C4-2B (cell line): ENCODE results near the gene IRAK1.

Source experiments
- H3K27ac ChIP-seq: fragments of 450-650 bp; 2 replicates; pipeline ENCODE4 v1.5.1; 2017
- CTCF ChIP-seq: fragments of 450-650 bp; conservative IDR thresholded peaks from 2 replicates; pipeline ENCODE4 v1.5.1; 2017; ENCODE audit warnings: mild to moderate bottlenecking
- ZFX ChIP-seq: fragments of 450-650 bp; IDR thresholded peaks from 2 replicates; pipeline ENCODE4 v1.6.1; 2017

The IRAK1 gene

GRCh38 chrX:153992180-153992579, 27.5 kb downstream of the IRAK1 start:
- TF ChIP-seq ZFX = no peak
- no peak for TF ChIP-seq CTCF
- no peak overlapping the region for H3K27ac ChIP-seq

DNA sequence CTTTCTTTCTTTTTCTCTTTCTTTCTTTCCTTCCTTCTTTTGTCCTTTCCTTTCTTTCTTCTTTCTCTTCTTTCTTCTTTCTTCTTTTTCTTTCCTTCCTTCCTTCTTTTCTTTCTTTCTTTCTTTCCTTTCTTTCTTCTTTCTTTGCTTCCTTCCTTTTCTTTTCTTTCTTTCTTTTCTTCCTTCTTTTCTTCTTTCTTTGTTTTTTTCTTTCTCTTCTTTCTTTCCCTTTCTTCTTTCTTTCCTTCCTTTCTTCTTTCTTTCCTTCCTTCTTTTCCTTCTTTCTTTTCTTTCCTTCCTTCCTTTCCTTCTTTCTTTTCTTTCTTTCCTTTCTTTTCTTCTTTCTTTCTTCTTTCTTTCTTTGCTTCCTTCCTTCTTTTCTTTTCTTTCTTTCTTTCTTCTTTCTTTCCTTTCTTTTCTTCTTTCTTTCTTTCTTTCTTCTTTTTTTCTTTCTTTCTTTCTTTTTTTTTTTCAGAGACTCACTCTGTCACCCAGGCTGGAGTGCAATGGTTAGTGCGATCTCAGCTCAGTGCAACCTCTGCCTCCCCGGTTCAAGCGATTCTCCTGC, 28.6 kb downstream of the IRAK1 start:
- no peak for TF ChIP-seq CTCF
- no peak for TF ChIP-seq ZFX
- no peak overlapping the region for H3K27ac ChIP-seq

- no peak overlapping the region for H3K27ac ChIP-seq
- TF ChIP-seq CTCF = no peak
- TF ChIP-seq ZFX = no peak
Measured at GRCh38 chrX:153989973-153990655, 29.6 kb downstream of the IRAK1 start.

DNA sequence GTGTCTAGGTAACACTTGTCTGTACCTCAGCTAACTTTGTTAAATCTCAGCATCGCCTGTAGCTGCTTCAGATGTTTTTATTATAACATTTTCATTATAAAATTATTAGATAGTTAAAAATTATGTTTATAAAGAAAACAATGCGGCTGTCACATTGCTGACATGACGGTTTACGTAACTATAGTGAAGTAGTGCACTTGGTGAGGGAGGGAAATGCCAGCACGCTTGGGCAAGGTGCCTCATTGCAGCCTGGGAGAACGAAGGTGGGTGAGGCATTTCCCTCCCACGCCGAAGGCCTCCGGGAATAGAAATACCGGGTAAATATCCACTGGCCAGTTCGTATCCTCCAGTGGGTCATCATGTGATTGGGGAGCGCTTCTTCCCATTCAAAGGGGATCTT, 31.2 kb downstream of the IRAK1 start:
- no peak overlapping the region for H3K27ac ChIP-seq

DNA sequence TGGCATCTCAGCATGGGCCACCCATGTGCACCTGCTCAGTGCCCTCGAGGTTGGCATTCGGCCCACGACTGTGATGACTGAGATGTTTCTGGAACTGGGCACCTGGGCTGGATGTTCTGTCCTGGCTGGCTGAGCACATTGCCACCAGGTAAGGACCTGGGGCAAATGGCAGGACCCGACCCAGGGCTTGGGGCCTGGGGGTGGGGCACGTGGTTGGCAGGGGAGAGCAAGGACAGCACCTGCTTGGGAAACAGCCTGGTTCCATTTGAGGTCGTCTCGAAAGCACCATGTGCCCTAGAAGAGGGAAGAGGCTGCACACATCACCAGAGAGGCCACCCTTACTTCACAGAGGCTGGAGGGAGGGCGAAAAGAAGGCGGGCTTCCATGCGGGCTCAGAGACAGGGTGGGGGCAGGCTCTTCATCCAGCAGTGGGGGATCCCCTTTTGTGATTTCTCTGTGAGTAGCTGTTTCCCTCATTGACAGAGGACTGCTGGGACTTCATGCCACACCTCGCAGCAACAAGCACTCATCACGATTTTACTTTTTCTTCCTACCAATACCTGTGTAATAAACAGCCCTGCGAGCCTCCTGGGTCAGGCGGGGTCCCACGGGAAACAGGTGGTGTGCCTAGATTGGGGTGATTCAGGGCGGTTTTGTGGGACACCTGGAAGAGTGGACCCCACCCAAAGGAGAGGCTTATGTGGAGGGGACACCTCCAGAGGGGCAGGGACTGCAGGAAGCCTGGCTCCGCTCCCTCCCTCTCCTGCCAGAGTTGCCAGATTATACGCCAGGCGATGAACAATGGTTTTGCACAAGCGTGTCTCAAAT, 35.1 kb downstream of the IRAK1 start:
- no peak overlapping the region for H3K27ac ChIP-seq
- TF ChIP-seq ZFX = no peak
- TF ChIP-seq CTCF = no peak

More for the DNA sequence above, 31.2 kb downstream of the IRAK1 start:
- TF ChIP-seq ZFX (no peak), CTCF (no peak)

- no peak for TF ChIP-seq CTCF
- no peak for TF ChIP-seq ZFX
- no peak overlapping the region for H3K27ac ChIP-seq
Measured at GRCh38 chrX:153983321-153983801, 36.3 kb downstream of the IRAK1 start.
